ENCODE data around the gene CRYBG3.

The CRYBG3 gene

DNA sequence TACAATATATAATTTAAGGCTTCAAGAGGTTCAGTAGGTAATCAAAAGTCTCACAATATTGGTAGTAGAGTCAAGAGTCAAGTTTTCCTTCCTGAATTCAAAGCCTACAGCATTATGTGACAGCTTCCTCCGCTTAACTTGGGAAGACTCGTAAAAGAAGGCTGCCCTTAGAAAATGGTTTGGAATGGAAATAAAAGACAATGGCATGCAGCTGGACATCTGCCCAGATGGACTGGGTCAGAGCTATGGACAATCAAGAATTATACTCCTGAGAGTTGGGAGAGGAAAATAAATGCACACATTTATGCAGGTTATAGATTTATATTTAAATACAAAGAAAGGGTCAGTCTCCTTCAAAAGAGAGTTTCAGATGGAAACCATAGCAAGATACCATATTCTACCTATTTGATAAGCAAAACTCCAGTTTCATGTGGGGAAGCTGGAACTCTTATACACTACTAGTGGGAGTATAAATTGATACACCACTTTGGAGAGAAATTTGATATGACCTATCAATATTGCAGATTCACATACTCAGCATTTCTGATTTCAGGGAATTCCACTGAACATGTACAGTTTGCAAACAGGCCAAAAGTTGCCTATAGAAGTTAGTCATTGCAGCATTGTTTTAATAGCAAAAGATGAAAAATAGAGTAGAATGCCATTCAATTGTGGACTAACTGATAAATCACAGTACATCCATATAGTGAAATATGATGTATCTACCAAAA lies 6.1 kb downstream of the CRYBG3 start:
- TF ChIP-seq, protein P1, sequence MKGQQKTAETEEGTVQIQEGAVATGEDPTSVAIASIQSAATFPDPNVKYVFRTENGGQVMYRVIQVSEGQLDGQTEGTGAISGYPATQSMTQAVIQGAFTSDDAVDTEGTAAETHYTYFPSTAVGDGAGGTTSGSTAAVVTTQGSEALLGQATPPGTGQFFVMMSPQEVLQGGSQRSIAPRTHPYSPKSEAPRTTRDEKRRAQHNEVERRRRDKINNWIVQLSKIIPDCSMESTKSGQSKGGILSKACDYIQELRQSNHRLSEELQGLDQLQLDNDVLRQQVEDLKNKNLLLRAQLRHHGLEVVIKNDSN (IDR thresholded peaks at IDR 0.05) = no peak
- TF ChIP-seq TAF1 (IDR thresholded peaks at IDR 0.05; ENCODE audit: low read depth) = no peak
- no peak for TF ChIP-seq TEAD4 (IDR thresholded peaks at IDR 0.05)
- TF ChIP-seq ZBTB7A (IDR thresholded peaks at IDR 0.05; ENCODE audit: low read depth) = no peak
- no peak for TF ChIP-seq RAD21 (IDR thresholded peaks at IDR 0.05; ENCODE audit: low read depth)
- TF ChIP-seq, protein P2, sequence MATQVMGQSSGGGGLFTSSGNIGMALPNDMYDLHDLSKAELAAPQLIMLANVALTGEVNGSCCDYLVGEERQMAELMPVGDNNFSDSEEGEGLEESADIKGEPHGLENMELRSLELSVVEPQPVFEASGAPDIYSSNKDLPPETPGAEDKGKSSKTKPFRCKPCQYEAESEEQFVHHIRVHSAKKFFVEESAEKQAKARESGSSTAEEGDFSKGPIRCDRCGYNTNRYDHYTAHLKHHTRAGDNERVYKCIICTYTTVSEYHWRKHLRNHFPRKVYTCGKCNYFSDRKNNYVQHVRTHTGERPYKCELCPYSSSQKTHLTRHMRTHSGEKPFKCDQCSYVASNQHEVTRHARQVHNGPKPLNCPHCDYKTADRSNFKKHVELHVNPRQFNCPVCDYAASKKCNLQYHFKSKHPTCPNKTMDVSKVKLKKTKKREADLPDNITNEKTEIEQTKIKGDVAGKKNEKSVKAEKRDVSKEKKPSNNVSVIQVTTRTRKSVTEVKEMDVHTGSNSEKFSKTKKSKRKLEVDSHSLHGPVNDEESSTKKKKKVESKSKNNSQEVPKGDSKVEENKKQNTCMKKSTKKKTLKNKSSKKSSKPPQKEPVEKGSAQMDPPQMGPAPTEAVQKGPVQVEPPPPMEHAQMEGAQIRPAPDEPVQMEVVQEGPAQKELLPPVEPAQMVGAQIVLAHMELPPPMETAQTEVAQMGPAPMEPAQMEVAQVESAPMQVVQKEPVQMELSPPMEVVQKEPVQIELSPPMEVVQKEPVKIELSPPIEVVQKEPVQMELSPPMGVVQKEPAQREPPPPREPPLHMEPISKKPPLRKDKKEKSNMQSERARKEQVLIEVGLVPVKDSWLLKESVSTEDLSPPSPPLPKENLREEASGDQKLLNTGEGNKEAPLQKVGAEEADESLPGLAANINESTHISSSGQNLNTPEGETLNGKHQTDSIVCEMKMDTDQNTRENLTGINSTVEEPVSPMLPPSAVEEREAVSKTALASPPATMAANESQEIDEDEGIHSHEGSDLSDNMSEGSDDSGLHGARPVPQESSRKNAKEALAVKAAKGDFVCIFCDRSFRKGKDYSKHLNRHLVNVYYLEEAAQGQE (IDR thresholded peaks at IDR 0.05; ENCODE audit: low read depth) = no peak

DNA sequence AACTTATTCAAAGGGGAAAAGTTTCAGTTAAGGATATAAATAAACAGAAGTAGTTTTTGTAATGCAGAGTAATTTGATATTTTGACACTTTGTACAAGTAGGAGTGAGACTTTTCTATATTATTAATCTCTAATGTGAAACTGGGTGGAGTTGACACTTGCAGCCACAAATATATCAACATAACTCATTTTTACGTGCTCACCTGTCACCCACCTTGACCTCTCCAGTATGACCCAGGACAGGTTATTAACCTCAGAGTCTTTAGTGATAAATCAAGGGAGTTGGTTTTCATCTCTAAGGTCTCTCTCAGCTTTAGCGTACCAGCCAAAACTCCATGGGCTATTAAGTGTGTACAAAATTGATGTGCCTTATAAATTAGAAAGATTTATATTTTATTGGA lies 7.4 kb downstream of the CRYBG3 start:
- no peak for TF ChIP-seq YY1 (IDR thresholded peaks at IDR 0.05; ENCODE audit: low read depth)
- no peak for TF ChIP-seq EP300 (IDR thresholded peaks at IDR 0.05; ENCODE audit: borderline replicate concordance)
- no peak for TF ChIP-seq FOXM1 (IDR thresholded peaks at IDR 0.05; ENCODE audit: borderline replicate concordance, low read depth)
- TF ChIP-seq, protein P3, sequence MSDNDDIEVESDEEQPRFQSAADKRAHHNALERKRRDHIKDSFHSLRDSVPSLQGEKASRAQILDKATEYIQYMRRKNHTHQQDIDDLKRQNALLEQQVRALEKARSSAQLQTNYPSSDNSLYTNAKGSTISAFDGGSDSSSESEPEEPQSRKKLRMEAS (IDR thresholded peaks at IDR 0.05) = no peak
- TF ChIP-seq CREB1 (IDR thresholded peaks at IDR 0.05; ENCODE audit: low read depth) = no peak
- TF ChIP-seq, protein P2 (IDR thresholded peaks at IDR 0.05; ENCODE audit: low read depth) = no peak
- no peak for TF ChIP-seq TAF1 (IDR thresholded peaks at IDR 0.05; ENCODE audit: low read depth)
- TF ChIP-seq, protein P1 (IDR thresholded peaks at IDR 0.05) = no peak
- TF ChIP-seq RAD21 (IDR thresholded peaks at IDR 0.05; ENCODE audit: low read depth) = no peak
- no peak for TF ChIP-seq EGR1 (IDR thresholded peaks at IDR 0.05)
- TF ChIP-seq TCF12 (IDR thresholded peaks at IDR 0.05; ENCODE audit: low read depth) = no peak
- TF ChIP-seq ZBTB7A (IDR thresholded peaks at IDR 0.05; ENCODE audit: low read depth) = no peak

DNA sequence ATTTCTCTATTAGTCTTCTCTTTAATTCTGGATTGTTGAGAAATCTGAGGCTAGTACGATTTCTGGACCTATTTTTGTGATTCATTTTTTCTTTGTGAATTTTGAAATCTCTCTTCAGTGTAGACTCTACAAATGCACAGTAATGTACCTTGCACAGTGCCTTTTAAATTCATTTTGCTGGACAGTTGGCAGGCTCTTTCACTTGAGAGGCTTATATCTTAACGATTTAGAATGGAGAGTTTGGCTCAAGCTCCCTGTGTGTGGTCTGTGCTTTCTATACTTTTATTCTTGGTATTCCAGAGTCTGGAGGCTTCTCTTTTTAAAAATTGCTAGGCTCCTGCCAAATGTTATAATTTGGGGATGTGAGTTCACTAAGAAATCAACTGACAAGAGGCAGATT lies 8.8 kb downstream of the CRYBG3 start:
- TF ChIP-seq NFIC (IDR thresholded peaks at IDR 0.05) (no peak), CREB1 (IDR thresholded peaks at IDR 0.05; ENCODE audit: low read depth) (no peak), TAF1 (IDR thresholded peaks at IDR 0.05; ENCODE audit: low read depth) (no peak), EGR1 (IDR thresholded peaks at IDR 0.05) (no peak), TCF12 (IDR thresholded peaks at IDR 0.05; ENCODE audit: low read depth) (no peak), EP300 (IDR thresholded peaks at IDR 0.05; ENCODE audit: borderline replicate concordance) (no peak), TEAD4 (IDR thresholded peaks at IDR 0.05) (no peak), FOXM1 (IDR thresholded peaks at IDR 0.05; ENCODE audit: borderline replicate concordance, low read depth) (no peak), RAD21 (IDR thresholded peaks at IDR 0.05; ENCODE audit: low read depth) (no peak), CEBPB (IDR thresholded peaks at IDR 0.05) (no peak), YY1 (IDR thresholded peaks at IDR 0.05; ENCODE audit: low read depth) (no peak), ZBTB7A (IDR thresholded peaks at IDR 0.05; ENCODE audit: low read depth) (no peak)
- TF ChIP-seq, protein P3 (IDR thresholded peaks at IDR 0.05) = no peak
- TF ChIP-seq, protein P1 (IDR thresholded peaks at IDR 0.05) = no peak
- TF ChIP-seq, protein P2 (IDR thresholded peaks at IDR 0.05; ENCODE audit: low read depth) = no peak

DNA sequence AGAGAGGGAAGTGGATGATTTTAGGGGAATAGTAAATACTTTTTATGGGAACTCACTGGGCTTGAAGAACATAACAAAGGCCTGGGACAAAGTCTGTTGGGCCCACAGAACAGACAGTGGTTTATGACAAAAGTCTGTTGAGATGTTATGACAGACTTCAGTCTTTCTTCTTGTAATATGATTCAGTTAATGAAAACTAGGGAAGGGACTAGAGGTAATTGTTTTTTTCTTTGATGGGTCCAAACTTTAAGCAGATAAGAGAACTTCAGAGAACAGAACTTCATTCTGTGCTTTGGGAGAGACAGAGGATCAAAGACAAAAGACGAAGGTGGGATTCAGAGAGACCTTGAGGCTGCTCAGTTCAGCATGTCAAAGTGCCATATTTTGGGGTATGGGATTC lies 9.3 kb downstream of the CRYBG3 start:
- TF ChIP-seq TAF1 (IDR thresholded peaks at IDR 0.05; ENCODE audit: low read depth) = no peak
- TF ChIP-seq, protein P3 (IDR thresholded peaks at IDR 0.05) = no peak
- TF ChIP-seq TCF12 (IDR thresholded peaks at IDR 0.05; ENCODE audit: low read depth) = no peak
- TF ChIP-seq, protein P1 (IDR thresholded peaks at IDR 0.05) = no peak
- TF ChIP-seq EGR1 (IDR thresholded peaks at IDR 0.05) = no peak
- TF ChIP-seq CREB1 (IDR thresholded peaks at IDR 0.05; ENCODE audit: low read depth) = no peak
- TF ChIP-seq, protein P2 (IDR thresholded peaks at IDR 0.05; ENCODE audit: low read depth) = no peak
- TF ChIP-seq ZBTB7A (IDR thresholded peaks at IDR 0.05; ENCODE audit: low read depth) = no peak
- TF ChIP-seq EP300 (IDR thresholded peaks at IDR 0.05; ENCODE audit: borderline replicate concordance) = no peak
- no peak for TF ChIP-seq YY1 (IDR thresholded peaks at IDR 0.05; ENCODE audit: low read depth)
- no peak for TF ChIP-seq NFIC (IDR thresholded peaks at IDR 0.05)
- TF ChIP-seq TEAD4 (IDR thresholded peaks at IDR 0.05) = no peak
